Common myeloid progenitor, CD34-positive (primary cell): ENCODE measurements around the gene ACTN1.
A peak's percentile ranks its signal among the peaks of the same experiment; 100 is the strongest.

Experiments used
- CTCF ChIA-PET: fragments of 350-600 bp; sonication (Branson Sonifier 250); formaldehyde crosslinking; loops from one replicate; lab custom pipeline; 2021; ENCODE audit warnings: antibody characterized with exemption; lab: Charles Lee
- POLR2A ChIA-PET: fragments of 350-600 bp; sonication (Branson Sonifier 250); formaldehyde crosslinking; loops from one replicate; lab custom pipeline; 2021; ENCODE audit warnings: antibody characterized with exemption; lab: Charles Lee
- DNase-seq, 3 donors: peaks; one replicate each; pipeline versions ENCODE4 v3.0.0 to v3.0.0-alpha.2; 2013
- H3K27ac ChIP-seq, 2 experiments: 1 replicate in 1 of 2; 2 replicates in 1 of 2; pipeline ENCODE4 v1.7.0; 2013; ENCODE audit warnings: inconsistent platforms in 2 of 2, low read length in 2 of 2, mild to moderate bottlenecking in 2 of 2, low read depth in 1 of 2, moderate library complexity in 1 of 2; ENCODE audit not compliant: severe bottlenecking in 2 of 2, insufficient read depth in 1 of 2, poor library complexity in 1 of 2
- H3K27me3 ChIP-seq, 5 experiments: replicated peaks in 2 of 5; 1 replicate in 3 of 5; 2 replicates in 2 of 5; pipeline versions ENCODE4 v1.6.1 to v1.7.0; 2013; ENCODE audit warnings: low read length in 4 of 5, mild to moderate bottlenecking in 2 of 5, moderate library complexity in 2 of 5, inconsistent platforms in 1 of 5; ENCODE audit not compliant: insufficient read depth in 5 of 5, control insufficient read depth in 4 of 5
- H3K36me3 ChIP-seq, 4 experiments: 1 replicate in 2 of 4; 2 replicates in 2 of 4; pipeline versions ENCODE4 v1.6.1 to v1.7.0; 2013; ENCODE audit warnings: low read length in 3 of 4, control low read depth in 1 of 4, mild to moderate bottlenecking in 1 of 4; ENCODE audit not compliant: control insufficient read depth in 4 of 4, insufficient read depth in 4 of 4
- H3K4me1 ChIP-seq, 4 experiments: 1 replicate in 3 of 4; 2 replicates in 1 of 4; pipeline versions ENCODE4 v1.6.1 to v1.7.1; 2013; ENCODE audit warnings: low read length in 3 of 4, mild to moderate bottlenecking in 3 of 4, control low read depth in 1 of 4, inconsistent platforms in 1 of 4, moderate library complexity in 1 of 4; ENCODE audit not compliant: control insufficient read depth in 4 of 4, insufficient read depth in 4 of 4; ENCODE audit errors: control extremely low read depth in 1 of 4
- H3K4me3 ChIP-seq, 7 experiments: 1 replicate in 4 of 7; 2 replicates in 3 of 7; pipeline versions ENCODE4 v1.5.1 to v1.7.0; 2013; ENCODE audit warnings: mild to moderate bottlenecking in 7 of 7, low read length in 6 of 7, moderate library complexity in 6 of 7, inconsistent platforms in 2 of 7, low read depth in 2 of 7, control low read depth in 1 of 7; ENCODE audit not compliant: insufficient read depth in 4 of 7, control insufficient read depth in 1 of 7; ENCODE audit errors: extremely low read depth in 1 of 7
- H3K9me3 ChIP-seq, 5 experiments: 1 replicate in 4 of 5; 2 replicates in 1 of 5; pipeline versions ENCODE4 v1.6.1 to v1.7.1; 2013; ENCODE audit warnings: low read length in 4 of 5, mild to moderate bottlenecking in 2 of 5, inconsistent platforms in 1 of 5, low read depth in 1 of 5, moderate library complexity in 1 of 5; ENCODE audit not compliant: control insufficient read depth in 4 of 5, insufficient read depth in 2 of 5; ENCODE audit errors: control extremely low read depth in 1 of 5
- WGBS: methylation state at CpG from one replicate; pipeline ENCODE4 v1.1.5; 2013; ENCODE audit not compliant: insufficient coverage; 5-methylcytosine and 5-hydroxymethylcytosine counted together

Gene ACTN1

GRCh38 chr14:69004731-69005431, 25.8 kb upstream of the ACTN1 start:
- no peaks in the 10 kb centered on the region for H3K27me3 ChIP-seq
- 100% methylated on average over 2 of the region's 7 CpGs for WGBS
- H3K27ac ChIP-seq, result no peak overlapping the region
- H3K4me1 ChIP-seq, result peaks cover 0 to 2% (median 0%) of the 10 kb centered on the region in 4 experiments
- no peaks in the 10 kb centered on the region for H3K9me3 ChIP-seq
- no peaks in the 10 kb centered on the region for H3K36me3 ChIP-seq
- DNase-seq, result no peak
- no peak overlapping the region for H3K4me3 ChIP-seq
- ChIA-PET POLR2A (no interaction called here), CTCF (interaction anchor here (1.1 kb wide), 1 partner anchor 90 kb away, joined by 3 read pairs; no protein-coding TSS in a partner anchor)

GRCh38 chr14:69003626-69004025, 24.5 kb upstream of the ACTN1 start:
- no peak overlapping the region for H3K27ac ChIP-seq
- POLR2A ChIA-PET, result no interaction called here
- CTCF ChIA-PET, result interaction anchor here (0.9 to 1.9 kb wide), 3 partner anchors 11 to 94 kb away, joined by 3 to 6 read pairs (median 5); no protein-coding TSS in a partner anchor
- DNase-seq, result no peak
- H3K9me3 ChIP-seq, result no peaks in the 10 kb centered on the region
- no peak overlapping the region for H3K4me3 ChIP-seq
- no peaks in the 10 kb centered on the region for H3K36me3 ChIP-seq
- 88% methylated on average over 10 of the region's 10 CpGs for WGBS
- H3K27me3 ChIP-seq, result no peaks in the 10 kb centered on the region
- peaks cover 0 to 2% (median 0%) of the 10 kb centered on the region in 4 experiments for H3K4me1 ChIP-seq

GRCh38 chr14:69002069-69002468, 23.0 kb upstream of the ACTN1 start:
- H3K27me3 ChIP-seq, result no peaks in the 10 kb centered on the region
- H3K4me1 ChIP-seq, result peaks cover 0 to 2% (median 0%) of the 10 kb centered on the region in 4 experiments
- peak in 2 of 3 donors; percentile 19 for DNase-seq
- H3K4me3 ChIP-seq, result no peak overlapping the region
- no peak overlapping the region for H3K27ac ChIP-seq
- H3K9me3 ChIP-seq, result no peaks in the 10 kb centered on the region
- no peaks in the 10 kb centered on the region for H3K36me3 ChIP-seq
- CTCF ChIA-PET, result interaction anchor here (0.7 to 1.9 kb wide), 10 partner anchors 8 to 98 kb away, joined by 3 to 6 read pairs (median 3); no protein-coding TSS in a partner anchor
- POLR2A ChIA-PET, result interaction anchor here (0.6 kb wide), 1 partner anchor 1162 kb away, joined by 5 read pairs; no protein-coding TSS in a partner anchor
- 77% methylated on average over 3 of the region's 3 CpGs for WGBS

- H3K4me1 ChIP-seq, result peaks cover 0 to 2% (median 0%) of the 10 kb centered on the region in 4 experiments
Observed at GRCh38 chr14:69001375-69001774, 22.3 kb upstream of the ACTN1 start.

GRCh38 chr14:68998062-68998461, 19.0 kb upstream of the ACTN1 start:
- Histone ChIP-seq H3K27me3 (no peaks in the 10 kb centered on the region), H3K27ac (no peak overlapping the region), H3K9me3 (no peaks in the 10 kb centered on the region), H3K4me1 (no peaks in the 10 kb centered on the region), H3K4me3 (no peak overlapping the region), H3K36me3 (no peaks in the 10 kb centered on the region)
- DNase-seq, result no peak
- CTCF ChIA-PET, result no interaction called here
- POLR2A ChIA-PET, result no interaction called here
- 97% methylated on average over 3 of the region's 5 CpGs for WGBS

More at GRCh38 chr14:69001375-69001774, 22.3 kb upstream of the ACTN1 start:
- Histone ChIP-seq H3K27ac (no peak overlapping the region), H3K9me3 (no peaks in the 10 kb centered on the region), H3K4me3 (no peak overlapping the region), H3K27me3 (no peaks in the 10 kb centered on the region), H3K36me3 (no peaks in the 10 kb centered on the region)
- no peak for DNase-seq
- WGBS, result 92% methylated on average over 2 of the region's 2 CpGs
- ChIA-PET CTCF (interaction anchor here (1.3 to 2.5 kb wide), 3 partner anchors 9 to 89 kb away, joined by 3 to 14 read pairs (median 5); no protein-coding TSS in a partner anchor), POLR2A (no interaction called here)

- Histone ChIP-seq H3K4me3 (no peak overlapping the region), H3K4me1 (no peaks in the 10 kb centered on the region), H3K27ac (no peak overlapping the region), H3K27me3 (no peaks in the 10 kb centered on the region), H3K9me3 (no peaks in the 10 kb centered on the region), H3K36me3 (no peaks in the 10 kb centered on the region)
- WGBS, result no CpG with 5 or more reads among the region's 4 CpGs
- CTCF ChIA-PET, result no interaction called here
- no peak for DNase-seq
- POLR2A ChIA-PET, result no interaction called here
Observed at GRCh38 chr14:68995731-68996130, 16.6 kb upstream of the ACTN1 start.

GRCh38 chr14:68994056-68994455, 15.0 kb upstream of the ACTN1 start:
- WGBS, result 100% methylated on average over 1 of the region's 2 CpGs
- no peak for DNase-seq
- Histone ChIP-seq H3K27ac (no peak overlapping the region), H3K4me3 (no peak overlapping the region), H3K4me1 (no peaks in the 10 kb centered on the region), H3K27me3 (no peaks in the 10 kb centered on the region), H3K36me3 (no peaks in the 10 kb centered on the region), H3K9me3 (no peaks in the 10 kb centered on the region)
- CTCF ChIA-PET, result interaction anchor here (1.0 kb wide), 1 partner anchor 9 kb away, joined by 3 read pairs; no protein-coding TSS in a partner anchor
- POLR2A ChIA-PET, result no interaction called here
